Measurements from ENCODE around the gene PLAAT4. TPM values are rescaled to one million over a fixed set of nuclear protein-coding genes. Genes with fewer than 3 reads are reported as not detected.
"Not testable (repeated sequence)": the region's sequence is repeated elsewhere in the genome, so short reads cannot be mapped to it uniquely, and the experiment has no call there.

PLAAT4 gene
- polyA plus RNA-seq, 4 donors = 10.2 to 19.9 (median 12.1) TPM

GRCh38 chr11:63537293-63538101 lies 889 bp downstream of the PLAAT4 start:
- no peak for DNase-seq (ENCODE audit: low read depth in 4 of 4, low spot score in 3 of 4)

DNA sequence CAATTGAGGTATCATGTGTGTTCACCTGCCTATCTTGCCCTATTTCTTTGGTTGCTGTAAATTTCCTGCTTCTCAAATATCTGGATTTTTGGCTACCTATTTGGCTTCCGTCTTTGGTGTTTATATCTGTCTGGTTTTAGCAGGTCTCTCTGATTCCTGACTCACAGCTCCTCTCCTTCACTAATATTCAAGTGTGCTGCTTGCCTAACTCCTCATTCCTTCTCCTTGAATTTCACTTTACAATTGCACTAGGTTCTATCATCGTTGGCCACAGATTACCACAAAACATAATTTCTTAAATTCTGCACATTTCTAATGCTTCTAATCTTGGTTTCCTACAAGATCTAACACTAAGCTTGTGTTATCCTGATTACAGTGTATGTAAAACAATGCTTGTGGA lies 5.9 kb downstream of the PLAAT4 start:
- not testable (repeated sequence) for DNase-seq (ENCODE audit: low read depth in 4 of 4, low spot score in 3 of 4)

- no peak for DNase-seq (ENCODE audit: low read depth in 4 of 4, low spot score in 3 of 4)
These were observed 7.1 kb downstream of the PLAAT4 start for GRCh38 chr11:63543711-63544110.

DNA sequence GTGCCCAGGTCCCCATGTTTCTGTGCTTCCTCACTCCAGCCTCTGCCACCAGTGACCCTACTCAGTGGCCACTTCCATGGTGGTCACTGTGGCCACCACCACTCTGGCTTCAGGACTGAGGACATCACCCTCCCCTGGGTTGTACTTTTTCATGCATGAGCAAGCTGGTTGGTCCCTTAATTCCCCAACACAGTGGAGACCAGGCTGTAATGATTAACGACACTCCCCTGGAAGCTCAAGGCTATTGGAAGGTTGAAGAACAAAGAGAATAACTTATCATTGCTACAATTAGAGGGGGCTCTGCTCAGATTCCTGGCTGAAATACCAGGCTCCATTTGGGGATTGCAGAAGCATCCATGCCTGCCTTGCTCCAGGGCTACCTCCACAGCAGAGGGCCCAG lies 10.5 kb downstream of the PLAAT4 start:
- no peak for DNase-seq (ENCODE audit: low read depth in 4 of 4, low spot score in 3 of 4)

- DNase-seq (ENCODE audit: low read depth in 4 of 4, low spot score in 3 of 4) = no peak
These were observed 11.6 kb downstream of the PLAAT4 start for GRCh38 chr11:63548178-63548577.

GRCh38 chr11:63549411-63549810 lies 12.8 kb downstream of the PLAAT4 start:
- DNase-seq (ENCODE audit: low read depth in 4 of 4, low spot score in 3 of 4) = no peak

DNA sequence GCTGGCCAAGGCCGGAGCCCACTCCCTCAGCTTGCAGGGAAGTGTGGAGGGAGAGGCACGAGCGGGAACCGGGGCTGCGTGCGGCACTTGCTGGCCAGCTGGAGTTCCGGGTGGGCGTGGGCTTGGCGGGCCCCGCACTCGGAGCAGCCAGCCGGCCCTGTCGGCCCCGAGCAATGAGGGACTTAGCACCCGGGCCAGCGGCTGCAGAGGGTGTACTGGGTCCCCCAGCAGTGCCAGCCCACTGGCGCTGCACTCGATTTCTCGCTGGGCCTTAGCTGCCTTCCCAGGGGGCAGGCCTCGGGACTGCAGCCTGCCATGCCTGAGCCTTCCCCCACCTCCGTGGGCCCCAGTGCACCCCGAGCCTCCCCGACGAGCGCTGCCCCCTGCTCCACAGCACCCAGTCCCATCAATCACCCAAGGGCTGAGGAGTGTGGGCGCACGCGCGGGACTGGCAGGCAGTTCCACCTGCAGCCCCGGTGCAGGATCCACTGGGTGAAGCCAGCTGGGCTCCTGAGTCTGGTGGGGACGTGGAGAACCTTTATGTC lies 13.6 kb downstream of the PLAAT4 start:
- not testable (repeated sequence) for DNase-seq (ENCODE audit: low read depth in 4 of 4, low spot score in 3 of 4)

GRCh38 chr11:63551091-63551888 lies 14.7 kb downstream of the PLAAT4 start:
- no peak for DNase-seq (ENCODE audit: low read depth in 4 of 4, low spot score in 3 of 4)

DNA sequence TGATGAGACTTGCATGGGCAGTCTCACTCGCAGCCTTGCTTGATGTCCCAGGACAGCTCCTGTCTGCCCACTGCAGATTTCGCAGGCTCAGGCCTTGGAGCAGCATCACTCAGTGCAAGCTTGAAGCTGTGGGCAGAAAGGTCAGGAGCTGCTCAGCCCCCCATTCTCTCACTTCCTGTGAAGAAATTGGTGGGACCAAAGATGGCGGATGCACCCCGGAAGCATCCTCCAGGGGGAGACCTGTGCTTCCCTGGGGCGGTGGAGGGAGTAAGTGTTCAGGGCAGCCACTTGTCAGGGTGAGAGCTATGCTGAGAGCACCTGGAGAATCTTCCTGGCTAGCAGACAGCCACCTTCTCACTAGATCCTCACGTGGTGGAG lies 15.3 kb downstream of the PLAAT4 start:
- DNase-seq (ENCODE audit: low read depth in 4 of 4, low spot score in 3 of 4) = no peak

GRCh38 chr11:63552921-63553320 lies 16.3 kb downstream of the PLAAT4 start:
- DNase-seq (ENCODE audit: low read depth in 4 of 4, low spot score in 3 of 4) = no peak

DNA sequence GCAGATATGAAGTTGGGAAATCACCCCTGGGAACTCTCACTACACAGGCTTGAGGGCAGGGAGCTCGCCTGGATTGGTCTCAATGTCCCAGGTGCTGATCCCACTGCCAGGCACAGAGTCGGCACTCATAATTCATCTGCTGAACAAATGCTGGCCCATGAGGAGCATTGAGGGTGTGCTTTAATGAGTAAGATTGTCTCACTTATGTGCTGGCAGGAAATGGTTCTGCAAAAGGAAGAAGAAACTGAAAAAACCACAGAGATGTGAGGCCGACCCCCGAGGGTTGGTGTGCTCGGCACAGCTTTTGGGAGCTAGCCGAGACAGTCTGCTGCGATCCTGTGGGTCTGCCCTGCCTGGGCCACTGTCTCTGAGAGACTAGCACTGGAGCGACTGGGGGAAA lies 17.2 kb downstream of the PLAAT4 start:
- no peak for DNase-seq (ENCODE audit: low read depth in 4 of 4, low spot score in 3 of 4)

- no peak for DNase-seq (ENCODE audit: low read depth in 4 of 4, low spot score in 3 of 4)
These were observed 18.2 kb downstream of the PLAAT4 start for GRCh38 chr11:63554877-63555223.

- DNase-seq (ENCODE audit: low read depth in 4 of 4, low spot score in 3 of 4) = no peak
These were observed 19.9 kb downstream of the PLAAT4 start for GRCh38 chr11:63556404-63557013.

DNA sequence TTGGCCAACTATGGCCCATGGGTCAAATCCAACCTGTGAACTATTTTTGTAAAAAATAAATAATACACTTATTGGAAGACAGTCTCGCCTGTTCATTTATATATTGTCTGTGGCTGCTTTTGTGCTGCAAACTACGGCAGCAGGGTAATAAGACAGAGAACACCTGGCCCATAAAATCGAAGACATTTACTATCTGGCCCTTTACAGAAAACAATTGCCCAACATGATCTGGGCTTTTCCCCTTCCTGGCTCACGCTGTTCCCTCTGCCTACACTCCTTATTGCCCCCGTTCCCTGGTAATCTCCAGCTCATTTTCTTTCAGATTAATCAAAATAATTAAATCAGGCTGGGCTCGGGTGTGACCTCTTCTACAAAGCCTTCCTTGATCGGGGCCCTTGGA lies 21.0 kb downstream of the PLAAT4 start:
- no peak for DNase-seq (ENCODE audit: low read depth in 4 of 4, low spot score in 3 of 4)

GRCh38 chr11:63558459-63559157 lies 22.0 kb downstream of the PLAAT4 start:
- no peak for DNase-seq (ENCODE audit: low read depth in 4 of 4, low spot score in 3 of 4)

DNA sequence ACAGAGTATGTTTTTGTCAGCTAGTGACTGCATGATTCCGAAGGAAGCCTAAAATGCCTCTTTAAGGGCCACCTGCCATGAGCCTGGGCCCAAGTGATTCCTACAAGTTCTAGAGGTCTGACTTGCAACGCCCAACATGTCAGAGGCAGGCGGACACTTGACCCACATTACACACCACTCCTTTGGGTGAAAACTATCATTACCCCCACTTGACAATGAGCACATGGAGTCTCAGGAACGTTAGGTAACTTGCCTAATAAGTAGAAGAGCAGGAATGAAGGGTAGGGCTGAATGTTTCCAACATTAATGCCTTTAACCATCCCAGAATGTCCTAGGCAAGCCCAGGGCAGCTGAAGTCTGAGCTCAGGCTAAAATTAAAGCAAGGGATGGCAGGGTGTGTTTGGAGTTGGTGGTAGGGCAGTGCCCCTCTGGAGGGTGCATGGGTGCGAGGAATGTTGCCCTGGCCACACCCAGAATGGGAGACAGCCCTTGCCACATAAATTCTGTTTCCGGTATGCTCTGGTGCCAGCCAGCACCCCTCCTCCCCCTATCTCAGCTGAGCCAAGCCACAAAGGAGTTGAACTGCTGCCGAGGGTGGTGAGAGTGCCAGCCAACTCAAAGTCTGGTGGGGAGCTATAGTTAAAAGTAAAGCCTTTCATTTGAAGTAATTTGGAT lies 24.0 kb downstream of the PLAAT4 start:
- no peak for DNase-seq (ENCODE audit: low read depth in 4 of 4, low spot score in 3 of 4)

DNA sequence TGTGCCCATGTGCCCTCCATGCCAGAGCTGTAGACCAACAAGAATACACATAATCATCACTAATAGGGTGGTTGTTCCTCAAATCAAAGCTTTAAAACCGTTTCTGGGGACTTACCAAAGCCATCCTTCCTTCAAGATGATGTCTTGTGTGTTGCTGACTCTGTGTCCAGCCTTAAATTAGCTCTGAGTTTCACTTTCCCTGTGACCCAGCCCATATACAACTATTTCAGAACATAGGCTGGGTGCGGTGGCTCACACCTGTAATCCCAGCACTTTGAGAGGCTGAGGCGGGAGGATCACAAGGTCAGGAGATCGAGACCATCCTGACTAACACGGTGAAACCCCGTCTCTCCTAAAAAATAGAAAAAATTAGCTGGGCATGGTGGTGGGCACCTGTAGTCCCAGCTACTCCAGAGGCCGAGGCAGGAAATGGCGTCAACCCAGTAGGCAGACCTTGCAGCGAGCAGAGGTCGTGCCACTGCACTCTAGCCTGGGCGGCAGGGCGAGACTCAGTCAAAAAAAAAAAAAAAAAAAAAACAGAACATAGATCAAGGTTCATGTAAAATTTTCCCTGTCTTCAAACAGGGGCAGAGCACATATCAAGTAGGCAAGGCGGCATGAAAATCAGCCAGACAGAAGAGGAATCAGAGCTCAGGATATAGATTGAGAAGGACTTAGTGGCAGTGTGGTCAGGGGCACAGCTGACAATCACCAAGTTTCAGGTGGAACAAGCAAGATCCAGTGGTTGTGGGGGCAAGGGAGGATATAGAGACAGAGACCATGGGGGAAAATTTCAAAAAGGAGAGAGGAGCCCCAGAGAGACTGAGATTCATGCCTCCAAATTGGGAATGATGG lies 26.8 kb downstream of the PLAAT4 start, which contains the start of gene PLAAT2:
Gene PLAAT2 (minus strand): TSS at position 179 of the 855 bp plus-strand sequence. CDS start 55 bp downstream, at position 124.
- DNase-seq (ENCODE audit: low read depth in 4 of 4, low spot score in 3 of 4) = no peak

DNA sequence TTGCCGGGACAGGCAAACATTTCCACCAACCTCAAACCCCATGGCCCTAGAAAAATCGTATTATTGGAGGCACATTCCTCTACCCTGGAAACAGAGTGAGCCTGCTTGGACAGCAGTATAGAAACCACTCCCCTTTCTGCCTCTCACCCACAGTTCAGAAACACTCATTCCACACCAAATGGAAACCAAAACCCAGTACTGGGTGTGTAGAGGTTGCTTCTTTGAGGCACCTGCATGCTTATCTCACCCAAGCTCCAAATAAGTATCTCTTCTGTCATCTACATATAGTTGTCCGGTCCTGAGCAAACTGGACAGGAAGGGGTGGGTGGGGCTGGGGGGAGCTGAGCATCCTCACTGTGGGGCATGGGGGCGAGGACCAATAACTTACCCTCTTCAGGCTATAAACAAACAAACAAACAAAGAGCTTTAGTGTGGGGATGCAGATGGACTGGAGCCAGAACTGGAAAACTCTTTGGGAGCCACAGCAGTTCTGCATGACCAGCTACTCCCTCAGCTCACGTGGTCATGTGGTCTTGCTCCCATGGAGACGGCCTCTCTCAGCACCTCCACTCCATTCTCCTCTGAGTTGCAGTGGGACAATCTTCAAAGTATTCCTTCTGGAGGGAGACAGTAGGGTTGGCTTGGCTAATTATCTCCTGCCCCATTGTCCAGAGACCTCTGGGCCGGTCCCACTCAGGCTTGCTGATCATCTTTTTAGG lies 27.6 kb downstream of the PLAAT4 start:
- DNase-seq (ENCODE audit: low read depth in 4 of 4, low spot score in 3 of 4) = peak in 1 of 4 donors; percentile 36

Data from left renal pelvis (tissue), 4 donors.